GM12878 (cell line): ENCODE data around the gene CDCA3. TPM values are rescaled to one million over a fixed set of nuclear protein-coding genes. Genes with fewer than 3 reads are reported as not detected.

Experiments
- BMI1 ChIP-seq: fragments of 450-650 bp; IDR thresholded peaks from 2 replicates; pipeline ENCODE4 v1.6.1; 2016; ENCODE audit warnings: mild to moderate bottlenecking, moderate library complexity, borderline replicate concordance
- CEBPB ChIP-seq, 2 experiments: fragments of 150-350 bp in 1 of 2; IDR thresholded peaks; 2 replicates each; pipeline ENCODE4 v1.6.1; 2012 to 2014; ENCODE audit warnings: low read depth in 2 of 2, low read length in 2 of 2, borderline replicate concordance in 1 of 2, inconsistent platforms in 1 of 2
- CHD1 ChIP-seq: IDR thresholded peaks from 2 replicates; pipeline ENCODE4 v1.6.1; 2012; ENCODE audit warnings: low read depth, low read length, improper control_type of control experiment
- EGR1 ChIP-seq, 2 experiments: IDR thresholded peaks; 1 replicate in 1 of 2; 2 replicates in 1 of 2; pipeline ENCODE4 v1.6.1; 2011 to 2012; ENCODE audit warnings: low read depth in 2 of 2, low read length in 2 of 2, borderline replicate concordance in 1 of 2, mild to moderate bottlenecking in 1 of 2, moderate library complexity in 1 of 2
- EZH2 ChIP-seq: IDR thresholded peaks from 2 replicates; pipeline ENCODE4 v1.6.1; 2012; ENCODE audit warnings: low read depth, mild to moderate bottlenecking, control low read depth, inconsistent platforms, low read length, borderline replicate concordance; ENCODE audit not compliant: control insufficient read depth
- HCFC1 ChIP-seq: fragments of 150-350 bp; IDR thresholded peaks from 2 replicates; pipeline ENCODE4 v1.6.1; 2014; ENCODE audit warnings: low read length
- HSF1 ChIP-seq: fragments of 150-350 bp; IDR thresholded peaks from 2 replicates; pipeline ENCODE4 v1.6.1; 2014; ENCODE audit warnings: mild to moderate bottlenecking, low read depth, low read length
- JUND ChIP-seq: IDR thresholded peaks from 2 replicates; pipeline ENCODE4 v1.6.1; 2012; ENCODE audit warnings: low read depth, mild to moderate bottlenecking, low read length, improper control_type of control experiment, moderate library complexity
- NBN ChIP-seq: fragments of 450-650 bp; IDR thresholded peaks from 2 replicates; pipeline ENCODE4 v1.6.1; 2016
- PML ChIP-seq: IDR thresholded peaks from 2 replicates; pipeline ENCODE4 v1.6.1; 2012; ENCODE audit warnings: low read length, inconsistent platforms
- POLR2A ChIP-seq: IDR thresholded peaks from 2 replicates; pipeline ENCODE4 v1.6.1; 2011; ENCODE audit warnings: low read depth, mild to moderate bottlenecking, low read length
- RAD21 ChIP-seq: IDR thresholded peaks from 2 replicates; pipeline ENCODE4 v1.6.1; 2011; ENCODE audit warnings: mild to moderate bottlenecking, low read depth, low read length, moderate library complexity; ENCODE audit not compliant: insufficient read depth
- SP1 ChIP-seq: IDR thresholded peaks from one replicate; pipeline ENCODE4 v1.6.1; 2011; ENCODE audit warnings: low read depth, low read length
- TBL1XR1 ChIP-seq: IDR thresholded peaks from 2 replicates; pipeline ENCODE4 v1.6.1; 2012; ENCODE audit warnings: low read depth, low read length, improper control_type of control experiment
- USF2 ChIP-seq: IDR thresholded peaks from 2 replicates; pipeline ENCODE4 v1.6.1; 2011; ENCODE audit warnings: low read depth, low read length, improper control_type of control experiment, borderline replicate concordance
- ZNF207 ChIP-seq: fragments of 450-650 bp; IDR thresholded peaks from 2 replicates; pipeline ENCODE4 v1.6.1; 2014; ENCODE audit warnings: antibody characterized with exemption, mild to moderate bottlenecking, borderline replicate concordance
- ZNF622 ChIP-seq: fragments of 450-650 bp; IDR thresholded peaks from 2 replicates; pipeline ENCODE4 v1.6.1; 2017; ENCODE audit warnings: mild to moderate bottlenecking, inconsistent platforms
- ZZZ3 ChIP-seq: IDR thresholded peaks from 2 replicates; pipeline ENCODE4 v1.6.1; 2011; ENCODE audit warnings: low read depth; ENCODE audit not compliant: control insufficient read depth, insufficient read length
- polyA plus RNA-seq, 11 experiments: library from polyadenylated mRNA; depleted of rRNA in 4 of 11; unstranded in 6 of 11; stranded (reverse) in 5 of 11; fragments of >200 nt; fragmentation: Nextera tagmentation in 4 of 11; fragmentation: Illumina TruSeq in 1 of 11; extraction: Ambion mirVana in 4 of 11; extraction: Trizol in 1 of 11; gene quantifications; 1 replicate in 1 of 11; 2 replicates in 10 of 11; pipeline versions ENCODE4 v1.2.1 to v1.2.3, GENCODE V29; 2011 to 2016; ENCODE audit warnings: inconsistent platforms in 2 of 11, missing spikeins in 2 of 11, low read depth in 1 of 11
- total RNA-seq, 4 experiments: library from RNA; depleted of rRNA in 3 of 4; stranded (reverse); fragments of >200 nt in 3 of 4; fragmentation: Illumina TruSeq in 1 of 4; extraction: Trizol in 1 of 4; gene quantifications; 2 replicates each; pipeline versions ENCODE4 v1.2.1 to v1.2.3, GENCODE V29; 2013 to 2021
- TF ChIP-seq, protein P1 (sequence below): IDR thresholded peaks from 2 replicates; pipeline ENCODE4 v1.6.1; 2011; ENCODE audit warnings: borderline replicate concordance, low read depth, mild to moderate bottlenecking, moderate library complexity, mixed read lengths, low read length; ENCODE audit not compliant: insufficient read depth; ENCODE audit errors: extremely low read length
- TF ChIP-seq, protein P2 (sequence below): fragments of 450-650 bp; IDR thresholded peaks from 2 replicates; pipeline ENCODE4 v1.6.1; 2018; ENCODE audit warnings: borderline replicate concordance, mild to moderate bottlenecking; ENCODE audit not compliant: partially characterized antibody

The CDCA3 gene
- total and polyA plus RNA-seq, 10 of the 15 experiments (the other 5 are each of a cell fraction or from before 2014, with no cell fraction given), result 34.5 to 148 (median 97.4) TPM

- TF ChIP-seq, protein P1, sequence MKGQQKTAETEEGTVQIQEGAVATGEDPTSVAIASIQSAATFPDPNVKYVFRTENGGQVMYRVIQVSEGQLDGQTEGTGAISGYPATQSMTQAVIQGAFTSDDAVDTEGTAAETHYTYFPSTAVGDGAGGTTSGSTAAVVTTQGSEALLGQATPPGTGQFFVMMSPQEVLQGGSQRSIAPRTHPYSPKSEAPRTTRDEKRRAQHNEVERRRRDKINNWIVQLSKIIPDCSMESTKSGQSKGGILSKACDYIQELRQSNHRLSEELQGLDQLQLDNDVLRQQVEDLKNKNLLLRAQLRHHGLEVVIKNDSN, result no peak
- TF ChIP-seq ZZZ3, result no peak
- TF ChIP-seq EZH2, result 0 out of 2 replicates have a peak, but pooled peaks have one; percentile 11
- TF ChIP-seq HSF1, result no peak
- no peak for TF ChIP-seq TBL1XR1
- peak; percentile 89 for TF ChIP-seq NBN
- TF ChIP-seq HCFC1, result no peak
- TF ChIP-seq PML, result no peak
- TF ChIP-seq, protein P2, sequence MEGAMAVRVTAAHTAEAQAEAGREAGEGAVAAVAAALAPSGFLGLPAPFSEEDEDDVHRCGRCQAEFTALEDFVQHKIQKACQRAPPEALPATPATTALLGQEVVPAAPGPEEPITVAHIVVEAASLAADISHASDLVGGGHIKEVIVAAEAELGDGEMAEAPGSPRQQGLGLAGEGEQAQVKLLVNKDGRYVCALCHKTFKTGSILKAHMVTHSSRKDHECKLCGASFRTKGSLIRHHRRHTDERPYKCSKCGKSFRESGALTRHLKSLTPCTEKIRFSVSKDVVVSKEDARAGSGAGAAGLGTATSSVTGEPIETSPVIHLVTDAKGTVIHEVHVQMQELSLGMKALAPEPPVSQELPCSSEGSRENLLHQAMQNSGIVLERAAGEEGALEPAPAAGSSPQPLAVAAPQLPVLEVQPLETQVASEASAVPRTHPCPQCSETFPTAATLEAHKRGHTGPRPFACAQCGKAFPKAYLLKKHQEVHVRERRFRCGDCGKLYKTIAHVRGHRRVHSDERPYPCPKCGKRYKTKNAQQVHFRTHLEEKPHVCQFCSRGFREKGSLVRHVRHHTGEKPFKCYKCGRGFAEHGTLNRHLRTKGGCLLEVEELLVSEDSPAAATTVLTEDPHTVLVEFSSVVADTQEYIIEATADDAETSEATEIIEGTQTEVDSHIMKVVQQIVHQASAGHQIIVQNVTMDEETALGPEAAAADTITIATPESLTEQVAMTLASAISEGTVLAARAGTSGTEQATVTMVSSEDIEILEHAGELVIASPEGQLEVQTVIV, result peak; percentile 26
- TF ChIP-seq BMI1, result peak; percentile 45; the same call in 1 of the 2 replicates
- peak; percentile 35 for TF ChIP-seq SP1
- no peak for TF ChIP-seq ZNF207
- no peak for TF ChIP-seq RAD21
- TF ChIP-seq JUND, result no peak
- TF ChIP-seq POLR2A, result peak; percentile 57; the same call in 1 of the 2 replicates
- no peak for TF ChIP-seq USF2
- no peak for TF ChIP-seq CEBPB (IDR thresholded peaks at IDR 0.05; ENCODE audit: borderline replicate concordance in 1 of 2, low read depth in 2 of 2, low read length in 2 of 2)
- no peak for TF ChIP-seq ZNF622
- TF ChIP-seq CHD1, result no peak
- TF ChIP-seq EGR1 (IDR thresholded peaks at IDR 0.05; ENCODE audit: borderline replicate concordance in 1 of 2, low read depth in 2 of 2, low read length in 2 of 2), result peak; percentile 53 to 81
Measured at GRCh38 chr12:6828781-6829535, 22.1 kb downstream of the CDCA3 start (continued).
